Mesodermal cell (in vitro differentiated cells): ENCODE data around the gene IRF2BP2.
A peak's percentile ranks its signal among the peaks of the same experiment; 100 is the strongest.

Experiments
- H3K27ac ChIP-seq: 2 replicates; pipeline ENCODE4 v1.7.0; 2013; ENCODE audit warnings: mild to moderate bottlenecking, low read depth, low read length, moderate library complexity; ENCODE audit not compliant: severe bottlenecking
- H3K36me3 ChIP-seq: 2 replicates; pipeline ENCODE4 v1.7.1; 2013; ENCODE audit warnings: mild to moderate bottlenecking, low read length, moderate library complexity; ENCODE audit not compliant: control insufficient read depth, insufficient read depth
- H3K4me1 ChIP-seq: one replicate; pipeline ENCODE4 v1.7.1; 2013; ENCODE audit warnings: mild to moderate bottlenecking, low read length; ENCODE audit not compliant: insufficient read depth, control insufficient read depth, poor library complexity, severe bottlenecking
- H3K4me3 ChIP-seq: 2 replicates; pipeline ENCODE4 v1.7.0; 2013; ENCODE audit warnings: low read length, control low read depth, mild to moderate bottlenecking; ENCODE audit not compliant: insufficient read depth, poor library complexity, severe bottlenecking; ENCODE audit errors: extremely low read depth
- H3K9me3 ChIP-seq: 2 replicates; pipeline ENCODE4 v1.7.1; 2013; ENCODE audit warnings: mild to moderate bottlenecking, low read length, moderate library complexity; ENCODE audit not compliant: control insufficient read depth
- WGBS, 2 experiments: methylation state at CpG; one replicate each; pipeline ENCODE4 v1.1.5; 2013; ENCODE audit warnings: missing lambda C conversion rate in 2 of 2; ENCODE audit not compliant: insufficient coverage in 2 of 2; 5-methylcytosine and 5-hydroxymethylcytosine counted together

Gene IRF2BP2

GRCh38 chr1:234605983-234606783, 3.8 kb downstream of the IRF2BP2 start:
- Histone ChIP-seq H3K4me3 (peak overlapping the region; percentile 57), H3K27ac (peak overlapping the region; percentile 26), H3K4me1 (peaks cover 25% of the 10 kb centered on the region), H3K36me3 (peaks cover 53% of the 10 kb centered on the region), H3K9me3 (no peaks in the 10 kb centered on the region)
- 20 to 53% methylated on average over 2 to 4 of the region's 9 CpGs for WGBS, 2 experiments

- H3K36me3 ChIP-seq: peaks cover 53% of the 10 kb centered on the region
- WGBS, 2 experiments: 67% methylated on average over 1 of the region's 3 CpGs; no CpG with 5 or more reads in 1 of the 2 experiments
- peaks cover 31% of the 10 kb centered on the region for H3K4me1 ChIP-seq
- peak overlapping the region; percentile 57 for H3K4me3 ChIP-seq
- peak overlapping the region; percentile 82 for H3K27ac ChIP-seq
- H3K9me3 ChIP-seq: no peaks in the 10 kb centered on the region
These were observed 4.5 kb downstream of the IRF2BP2 start for GRCh38 chr1:234605399-234605982.

GRCh38 chr1:234604495-234605398, 5.2 kb downstream of the IRF2BP2 start:
- H3K4me3 ChIP-seq: peak overlapping the region; percentile 57
- H3K36me3 ChIP-seq: peaks cover 53% of the 10 kb centered on the region
- peaks cover 31% of the 10 kb centered on the region for H3K4me1 ChIP-seq

GRCh38 chr1:234603221-234604204, 6.5 kb downstream of the IRF2BP2 start:
- H3K4me3 ChIP-seq: peak overlapping the region; percentile 57
- peaks cover 37% of the 10 kb centered on the region for H3K4me1 ChIP-seq
- H3K36me3 ChIP-seq: peaks cover 53% of the 10 kb centered on the region
- WGBS, 2 experiments: 7 to 22% methylated on average over 3 to 5 of the region's 6 CpGs
- H3K9me3 ChIP-seq: no peaks in the 10 kb centered on the region
- H3K27ac ChIP-seq: peak overlapping the region; percentile 82

More at GRCh38 chr1:234604495-234605398, 5.2 kb downstream of the IRF2BP2 start:
- Histone ChIP-seq H3K27ac (peak overlapping the region; percentile 82), H3K9me3 (no peaks in the 10 kb centered on the region)
- WGBS, 2 experiments: 26 to 37% methylated on average over 3 to 4 of the region's 6 CpGs

GRCh38 chr1:234602334-234603220, 7.4 kb downstream of the IRF2BP2 start:
- 65 to 75% methylated on average over 2 to 3 of the region's 7 CpGs for WGBS, 2 experiments
- H3K27ac ChIP-seq: peak overlapping the region; percentile 82

GRCh38 chr1:234601301-234602017, 8.5 kb downstream of the IRF2BP2 start:
- Histone ChIP-seq H3K4me3 (no peak overlapping the region), H3K27ac (peak overlapping the region; percentile 82), H3K4me1 (peaks cover 40% of the 10 kb centered on the region), H3K9me3 (no peaks in the 10 kb centered on the region), H3K36me3 (peaks cover 33% of the 10 kb centered on the region)
- 0 to 42% methylated on average over 1 to 2 of the region's 10 CpGs for whole genome bisulfite sequencing, 2 experiments

More at GRCh38 chr1:234602334-234603220, 7.4 kb downstream of the IRF2BP2 start:
- H3K36me3 ChIP-seq: peaks cover 44% of the 10 kb centered on the region
- H3K9me3 ChIP-seq: no peaks in the 10 kb centered on the region
- H3K4me3 ChIP-seq: peak overlapping the region; percentile 57
- peaks cover 40% of the 10 kb centered on the region for H3K4me1 ChIP-seq

- Histone ChIP-seq H3K27ac (peak overlapping the region; percentile 82), H3K4me1 (peaks cover 40% of the 10 kb centered on the region), H3K4me3 (peak overlapping the region; percentile 28), H3K36me3 (peaks cover 25% of the 10 kb centered on the region), H3K9me3 (no peaks in the 10 kb centered on the region)
- 53 to 62% methylated on average over 7 to 9 of the region's 11 CpGs for WGBS, 2 experiments
These were observed 9.3 kb downstream of the IRF2BP2 start for GRCh38 chr1:234600418-234601281.

- Histone ChIP-seq H3K36me3 (peaks cover 17% of the 10 kb centered on the region), H3K4me3 (peak overlapping the region; percentile 28), H3K4me1 (peaks cover 40% of the 10 kb centered on the region), H3K9me3 (no peaks in the 10 kb centered on the region), H3K27ac (peak overlapping the region; percentile 82)
- 0% methylated on average over 39 to 65 of the region's 87 CpGs for WGBS, 2 experiments
These were observed 10.2 kb downstream of the IRF2BP2 start for GRCh38 chr1:234599617-234600417.
